Endothelial cell of umbilical vein (primary cell): ENCODE measurements around the gene NTRK2.

Experiments used
- CTCF ChIP-seq, 2 donors: IDR thresholded peaks; 1 replicate in 1 of 2; 2 replicates in 1 of 2; pipeline ENCODE4 v1.5.1; 2011; ENCODE audit warnings: low read length in 2 of 2, mild to moderate bottlenecking in 2 of 2, moderate library complexity in 2 of 2, control low read depth in 1 of 2, inconsistent platforms in 1 of 2, low read depth in 1 of 2; ENCODE audit not compliant: insufficient read depth in 1 of 2; ENCODE audit errors: extremely low read depth in 1 of 2
- GATA2 ChIP-seq: IDR thresholded peaks from 2 replicates; pipeline ENCODE4 v1.7.0; 2011; ENCODE audit warnings: low read depth, mild to moderate bottlenecking, moderate library complexity, mixed read lengths, low read length; ENCODE audit not compliant: insufficient read length, insufficient read depth
- MAX ChIP-seq: IDR thresholded peaks from 2 replicates; pipeline ENCODE4 v1.6.1; 2011; ENCODE audit not compliant: insufficient read depth, insufficient read length
- POLR2A ChIP-seq: IDR thresholded peaks from 2 replicates; pipeline ENCODE4 v1.6.1; 2012; ENCODE audit warnings: low read depth, mild to moderate bottlenecking, control low read depth, low read length

- no peak for TF ChIP-seq POLR2A
- TF ChIP-seq CTCF (IDR thresholded peaks at IDR 0.05; ENCODE audit: extremely low read depth in 1 of 2, insufficient read depth in 1 of 2, low read depth in 1 of 2, low read length in 2 of 2): no peak
- no peak for TF ChIP-seq MAX
- TF ChIP-seq GATA2: no peak
Observed at GRCh38 chr9:84959339-84959738, 289.8 kb downstream of the NTRK2 start.
